NCI-H446 (cell line): ENCODE results near the gene GET4.
"Not testable (repeated sequence)": the region's sequence is repeated elsewhere in the genome, so short reads cannot be mapped to it uniquely, and the experiment has no call there.

Experiments
- DNase-seq, 2 experiments: peaks; one replicate each; lab custom pipeline; 2025; lab: John Stamatoyannopoulos, UW

GET4 gene

GRCh38 chr7:930975-931758 lies 54.8 kb downstream of the GET4 start:
- DNase-seq, result no peak

- no peak for DNase-seq
These were observed 55.7 kb downstream of the GET4 start for GRCh38 chr7:931871-932650.

- DNase-seq, result no peak
These were observed 56.3 kb downstream of the GET4 start for GRCh38 chr7:932651-932975.

GRCh38 chr7:934469-935163 lies 58.3 kb downstream of the GET4 start:
- DNase-seq, result no peak

GRCh38 chr7:935164-935873 lies 59.0 kb downstream of the GET4 start:
- no peak for DNase-seq

GRCh38 chr7:935874-936385 lies 59.6 kb downstream of the GET4 start:
- no peak for DNase-seq

GRCh38 chr7:936386-937054 lies 60.2 kb downstream of the GET4 start:
- DNase-seq, result no peak

GRCh38 chr7:937856-938484 lies 61.6 kb downstream of the GET4 start:
- no peak for DNase-seq

- no peak for DNase-seq
These were observed 62.3 kb downstream of the GET4 start for GRCh38 chr7:938546-939185.

- DNase-seq, result no peak
These were observed 63.5 kb downstream of the GET4 start for GRCh38 chr7:939843-940242.

GRCh38 chr7:940599-941408 lies 64.5 kb downstream of the GET4 start:
- no peak for DNase-seq

GRCh38 chr7:943793-944192 lies 67.4 kb downstream of the GET4 start:
- DNase-seq, result not testable (repeated sequence)

- no peak for DNase-seq
These were observed 68.4 kb downstream of the GET4 start for GRCh38 chr7:944744-945143.

GRCh38 chr7:945147-945555 lies 68.8 kb downstream of the GET4 start:
- DNase-seq, result no peak

- DNase-seq, result no peak
These were observed 69.4 kb downstream of the GET4 start for GRCh38 chr7:945556-946255.
